Measurements from ENCODE around the gene SLC45A1. TPM values are rescaled to one million over a fixed set of nuclear protein-coding genes. Genes with fewer than 3 reads are reported as not detected.

SLC45A1 gene
- total RNA-seq, 3 donors from 2014 or later (not counting 1 experiment from before 2014, with no cell fraction given), result 0.45 to 0.68 (median 0.52) TPM

DNA sequence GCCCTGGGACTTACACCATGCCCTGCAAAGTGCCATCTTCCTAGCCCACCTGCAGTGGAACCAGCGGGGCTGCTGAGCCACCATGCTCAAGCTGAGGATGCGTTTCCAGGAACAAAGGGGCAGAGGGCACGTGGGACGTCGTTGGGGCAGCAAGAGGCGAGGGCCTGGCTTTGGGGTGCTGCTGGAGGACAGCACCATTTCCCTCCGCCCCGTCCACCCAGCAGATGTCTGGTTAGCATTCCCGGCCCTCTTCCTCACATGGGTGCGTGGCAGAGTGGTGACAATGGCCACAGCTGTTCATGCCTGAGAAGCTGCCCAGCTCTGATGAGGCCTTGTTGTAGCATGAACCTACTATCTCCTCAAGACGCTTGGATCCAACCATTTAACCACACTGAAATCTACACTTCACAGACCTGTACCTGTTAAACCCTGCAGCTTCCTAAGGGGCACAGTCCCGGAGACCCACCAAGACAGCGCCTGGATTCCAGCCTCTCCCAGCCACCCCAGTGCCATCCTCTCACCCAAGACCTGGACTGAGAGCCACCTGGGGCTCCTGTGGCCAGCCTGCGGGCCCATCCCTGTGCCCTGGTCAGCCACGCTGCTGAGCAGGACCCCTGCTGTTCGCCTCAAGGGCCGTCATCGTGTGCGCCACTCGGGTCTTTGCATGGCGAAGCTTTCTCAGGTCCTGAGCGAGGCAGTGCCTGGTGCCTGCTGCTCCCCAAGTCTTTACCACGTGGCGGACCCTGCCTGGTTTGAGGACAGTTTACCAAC is 33.2 kb downstream of the SLC45A1 start:
- H3K27me3 Mint-ChIP-seq (ENCODE audit: low read depth in 2 of 2), result peaks cover 0 to 8% of the 10 kb centered on the region in 2 donors
- H3K9me3 ChIP-seq (ENCODE audit: control insufficient read depth, insufficient read depth, low read length), result no peaks in the 10 kb centered on the region
- H3K36me3 Mint-ChIP-seq, result no peaks in the 10 kb centered on the region
- peaks cover 5 to 6% of the 10 kb centered on the region in 2 donors for H3K4me1 Mint-ChIP-seq
- WGBS (ENCODE audit: insufficient coverage), result 91% methylated on average over 24 of the region's 24 CpGs
- no peak overlapping the region for H3K27ac Mint-ChIP-seq
- DNase-seq (no peak), ATAC-seq (no peak)
- intact Hi-C loops (cut with micrococcal nuclease), result no loop called here
- H3K27ac ChIP-seq (ENCODE audit: low read length), result no peak overlapping the region
- no peak for TF ChIP-seq CTCF (IDR thresholded peaks at IDR 0.05)
- no peaks in the 10 kb centered on the region for H3K9me3 Mint-ChIP-seq
- H3K27me3 ChIP-seq (ENCODE audit: control insufficient read depth, insufficient read depth, low read length), result no peaks in the 10 kb centered on the region
- peaks cover 6% of the 10 kb centered on the region for H3K4me1 ChIP-seq (ENCODE audit: control insufficient read depth, insufficient read depth, low read length)
- peaks cover 10% of the 10 kb centered on the region for H3K36me3 ChIP-seq (ENCODE audit: control insufficient read depth, insufficient read depth, low read length)
- H3K4me3 ChIP-seq (ENCODE audit: low read length), result no peak overlapping the region
- no peak overlapping the region for H3K4me3 Mint-ChIP-seq

DNA sequence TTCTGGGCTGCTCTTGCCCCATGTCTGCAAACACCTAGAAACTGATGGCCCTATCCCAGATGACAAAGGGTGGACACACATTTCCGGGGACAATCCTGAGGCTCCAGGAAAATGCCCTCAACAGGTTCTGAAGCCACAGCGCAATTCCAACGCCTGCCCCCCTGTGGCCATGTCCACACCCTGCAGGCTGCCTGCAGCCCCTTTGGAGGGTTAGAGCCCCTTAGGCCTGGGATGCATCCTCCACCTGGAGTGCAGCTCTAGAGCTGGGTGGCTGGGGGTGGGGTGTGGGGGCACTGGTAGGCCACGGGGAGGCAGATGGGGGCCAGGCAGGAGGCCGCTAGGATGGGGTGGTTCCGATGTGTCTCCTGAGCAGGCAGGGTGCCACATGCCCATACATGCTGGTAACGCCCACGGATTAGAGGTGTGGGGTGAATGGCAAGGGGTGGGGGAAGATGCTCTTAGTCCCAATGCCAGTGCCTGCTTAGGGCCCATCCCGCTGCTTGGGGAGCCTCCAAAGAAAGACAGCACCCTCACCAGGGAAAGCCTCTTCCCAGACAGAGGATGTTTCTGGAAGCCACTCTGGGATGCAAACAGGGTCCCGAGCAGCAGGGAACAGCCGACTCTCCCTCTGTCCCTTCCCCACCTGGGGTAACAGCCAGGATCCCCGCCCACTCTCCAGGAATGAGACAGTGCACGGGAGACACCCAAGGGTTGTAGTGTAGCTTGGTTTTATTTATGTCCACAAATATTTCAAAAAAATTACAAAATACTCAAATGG is 34.0 kb downstream of the SLC45A1 start:
- Mint-ChIP-seq H3K36me3 (no peaks in the 10 kb centered on the region), H3K4me1 (peaks cover 5 to 6% of the 10 kb centered on the region in 2 donors), H3K9me3 (no peaks in the 10 kb centered on the region), H3K27me3 (ENCODE audit: low read depth in 2 of 2) (peaks cover 0 to 3% of the 10 kb centered on the region in 2 donors), H3K4me3 (no peak overlapping the region), H3K27ac (no peak overlapping the region)
- DNase-seq (peak in 1 of 2 donors; percentile 42), ATAC-seq (no peak)
- Histone ChIP-seq H3K27ac (ENCODE audit: low read length) (no peak overlapping the region), H3K36me3 (ENCODE audit: control insufficient read depth, insufficient read depth, low read length) (peaks cover 10% of the 10 kb centered on the region), H3K4me3 (ENCODE audit: low read length) (no peak overlapping the region), H3K9me3 (ENCODE audit: control insufficient read depth, insufficient read depth, low read length) (no peaks in the 10 kb centered on the region), H3K4me1 (ENCODE audit: control insufficient read depth, insufficient read depth, low read length) (peaks cover 6% of the 10 kb centered on the region), H3K27me3 (ENCODE audit: control insufficient read depth, insufficient read depth, low read length) (no peaks in the 10 kb centered on the region)
- 85% methylated on average over 9 of the region's 13 CpGs for WGBS (ENCODE audit: insufficient coverage)
- TF ChIP-seq CTCF (IDR thresholded peaks at IDR 0.05), result no peak
- intact Hi-C loops (cut with micrococcal nuclease), result no loop called here

DNA sequence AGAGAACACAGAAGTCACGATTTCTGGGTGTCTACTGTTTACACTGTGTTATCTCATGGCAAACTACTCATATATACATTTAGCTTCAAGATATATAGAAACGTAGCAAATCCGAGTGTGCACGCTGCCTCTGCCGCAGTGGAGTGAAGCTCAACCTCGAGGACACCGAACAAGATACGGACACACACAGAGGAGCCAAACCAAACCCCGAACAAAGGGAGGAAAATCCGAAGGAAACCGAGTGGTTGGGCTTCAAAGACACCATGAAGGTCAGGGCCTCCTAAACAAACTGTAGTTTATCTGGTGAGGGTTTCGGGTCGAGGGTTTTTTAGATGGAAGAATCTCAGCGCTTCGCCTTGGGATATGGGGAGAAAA is 34.5 kb downstream of the SLC45A1 start:
- ATAC-seq (no peak), DNase-seq (no peak)
- Mint-ChIP-seq H3K4me3 (no peak overlapping the region), H3K27me3 (ENCODE audit: low read depth in 2 of 2) (peaks cover 0 to 3% of the 10 kb centered on the region in 2 donors), H3K36me3 (no peaks in the 10 kb centered on the region), H3K4me1 (peaks cover 5 to 6% of the 10 kb centered on the region in 2 donors), H3K9me3 (no peaks in the 10 kb centered on the region), H3K27ac (no peak overlapping the region)
- intact Hi-C loops (cut with micrococcal nuclease), result no loop called here
- Histone ChIP-seq H3K27ac (ENCODE audit: low read length) (no peak overlapping the region), H3K9me3 (ENCODE audit: control insufficient read depth, insufficient read depth, low read length) (no peaks in the 10 kb centered on the region), H3K36me3 (ENCODE audit: control insufficient read depth, insufficient read depth, low read length) (peaks cover 14% of the 10 kb centered on the region), H3K4me1 (ENCODE audit: control insufficient read depth, insufficient read depth, low read length) (peaks cover 6% of the 10 kb centered on the region), H3K27me3 (ENCODE audit: control insufficient read depth, insufficient read depth, low read length) (no peaks in the 10 kb centered on the region), H3K4me3 (ENCODE audit: low read length) (no peak overlapping the region)
- no peak for TF ChIP-seq CTCF (IDR thresholded peaks at IDR 0.05)
- 94% methylated on average over 15 of the region's 15 CpGs for WGBS (ENCODE audit: insufficient coverage)
